Amniotic stem cell (primary cell): Measurements from ENCODE around the gene MBD3L3.
"Not testable (repeated sequence)": the region's sequence is repeated elsewhere in the genome, so short reads cannot be mapped to it uniquely, and the experiment has no call there.

Experiments
- DNase-seq: peaks from one replicate; lab custom pipeline; 2025; lab: John Stamatoyannopoulos, UW

The MBD3L3 gene

GRCh38 chr19:7058576-7058975, at the start of gene MBD3L3:
MBD3L3 (minus strand) TSS chr19:7058676; CDS start chr19:7058605, 71 bp downstream.
- not testable (repeated sequence) for DNase-seq

GRCh38 chr19:7106711-7107657, 48.5 kb upstream of the MBD3L3 start:
- no peak for DNase-seq

- no peak for DNase-seq
Observed at GRCh38 chr19:7104747-7105447, 46.4 kb upstream of the MBD3L3 start.

GRCh38 chr19:7101498-7102253, 43.2 kb upstream of the MBD3L3 start:
- DNase-seq: no peak

- no peak for DNase-seq
Observed at GRCh38 chr19:7099597-7099921, 41.1 kb upstream of the MBD3L3 start.

GRCh38 chr19:7098701-7099596, 40.5 kb upstream of the MBD3L3 start:
- peak; percentile 96 for DNase-seq

GRCh38 chr19:7098096-7098495, 39.6 kb upstream of the MBD3L3 start:
- DNase-seq: no peak

GRCh38 chr19:7088999-7089398, 30.5 kb upstream of the MBD3L3 start:
- DNase-seq: no peak

GRCh38 chr19:7083076-7083956, 24.8 kb upstream of the MBD3L3 start:
- DNase-seq: no peak

- DNase-seq: no peak
Observed at GRCh38 chr19:7078008-7078407, 19.5 kb upstream of the MBD3L3 start.

- no peak for DNase-seq
Observed at GRCh38 chr19:7076151-7076550, 17.7 kb upstream of the MBD3L3 start.

- no peak for DNase-seq
Observed at GRCh38 chr19:7074705-7075282, 16.3 kb upstream of the MBD3L3 start.

- DNase-seq: no peak
Observed at GRCh38 chr19:7072541-7072940, 14.1 kb upstream of the MBD3L3 start.

GRCh38 chr19:7069904-7070226, 11.4 kb upstream of the MBD3L3 start:
- DNase-seq: no peak

- DNase-seq: peak; percentile 96
Observed at GRCh38 chr19:7069042-7069903, 10.8 kb upstream of the MBD3L3 start, which contains the start of gene ZNF557. ZNF557 (plus strand) TSS chr19:7069703; CDS start chr19:7075075, 5,372 bp downstream.

- DNase-seq: no peak
Observed at GRCh38 chr19:7068599-7068998, 10.1 kb upstream of the MBD3L3 start.

- no peak for DNase-seq
Observed at GRCh38 chr19:7067716-7068115, 9.2 kb upstream of the MBD3L3 start.

GRCh38 chr19:7067122-7067521, 8.6 kb upstream of the MBD3L3 start:
- not testable (repeated sequence) for DNase-seq

- no peak for DNase-seq
Observed at GRCh38 chr19:7063764-7064418, 5.4 kb upstream of the MBD3L3 start.
